Skin of body (tissue), 2 donors: Measurements from ENCODE around the gene PAPLN. TPM values are rescaled to one million over a fixed set of nuclear protein-coding genes. Genes with fewer than 3 reads are reported as not detected.
A peak's percentile ranks its signal among the peaks of the same experiment; 100 is the strongest.
"Not testable (repeated sequence)": the region's sequence is repeated elsewhere in the genome, so short reads cannot be mapped to it uniquely, and the experiment has no call there.

ENCODE experiments used
- DNase-seq: peaks from one replicate; lab custom pipeline; 2025; lab: John Stamatoyannopoulos, UW
- total RNA-seq: library from RNA; depleted of rRNA; stranded (reverse); fragments of >200 nt; gene quantifications from one replicate; pipeline ENCODE4 v1.2.3, GENCODE V29; 2014

The PAPLN gene, protein sequence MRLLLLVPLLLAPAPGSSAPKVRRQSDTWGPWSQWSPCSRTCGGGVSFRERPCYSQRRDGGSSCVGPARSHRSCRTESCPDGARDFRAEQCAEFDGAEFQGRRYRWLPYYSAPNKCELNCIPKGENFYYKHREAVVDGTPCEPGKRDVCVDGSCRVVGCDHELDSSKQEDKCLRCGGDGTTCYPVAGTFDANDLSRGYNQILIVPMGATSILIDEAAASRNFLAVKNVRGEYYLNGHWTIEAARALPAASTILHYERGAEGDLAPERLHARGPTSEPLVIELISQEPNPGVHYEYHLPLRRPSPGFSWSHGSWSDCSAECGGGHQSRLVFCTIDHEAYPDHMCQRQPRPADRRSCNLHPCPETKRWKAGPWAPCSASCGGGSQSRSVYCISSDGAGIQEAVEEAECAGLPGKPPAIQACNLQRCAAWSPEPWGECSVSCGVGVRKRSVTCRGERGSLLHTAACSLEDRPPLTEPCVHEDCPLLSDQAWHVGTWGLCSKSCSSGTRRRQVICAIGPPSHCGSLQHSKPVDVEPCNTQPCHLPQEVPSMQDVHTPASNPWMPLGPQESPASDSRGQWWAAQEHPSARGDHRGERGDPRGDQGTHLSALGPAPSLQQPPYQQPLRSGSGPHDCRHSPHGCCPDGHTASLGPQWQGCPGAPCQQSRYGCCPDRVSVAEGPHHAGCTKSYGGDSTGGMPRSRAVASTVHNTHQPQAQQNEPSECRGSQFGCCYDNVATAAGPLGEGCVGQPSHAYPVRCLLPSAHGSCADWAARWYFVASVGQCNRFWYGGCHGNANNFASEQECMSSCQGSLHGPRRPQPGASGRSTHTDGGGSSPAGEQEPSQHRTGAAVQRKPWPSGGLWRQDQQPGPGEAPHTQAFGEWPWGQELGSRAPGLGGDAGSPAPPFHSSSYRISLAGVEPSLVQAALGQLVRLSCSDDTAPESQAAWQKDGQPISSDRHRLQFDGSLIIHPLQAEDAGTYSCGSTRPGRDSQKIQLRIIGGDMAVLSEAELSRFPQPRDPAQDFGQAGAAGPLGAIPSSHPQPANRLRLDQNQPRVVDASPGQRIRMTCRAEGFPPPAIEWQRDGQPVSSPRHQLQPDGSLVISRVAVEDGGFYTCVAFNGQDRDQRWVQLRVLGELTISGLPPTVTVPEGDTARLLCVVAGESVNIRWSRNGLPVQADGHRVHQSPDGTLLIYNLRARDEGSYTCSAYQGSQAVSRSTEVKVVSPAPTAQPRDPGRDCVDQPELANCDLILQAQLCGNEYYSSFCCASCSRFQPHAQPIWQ
- 10.9 TPM for total RNA-seq

- DNase-seq = no peak
Measured at GRCh38 chr14:73237219-73237785, at the start of gene PAPLN. Gene PAPLN (plus strand): TSS chr14:73237506. CDS start chr14:73239779, 2,273 bp downstream.

DNA sequence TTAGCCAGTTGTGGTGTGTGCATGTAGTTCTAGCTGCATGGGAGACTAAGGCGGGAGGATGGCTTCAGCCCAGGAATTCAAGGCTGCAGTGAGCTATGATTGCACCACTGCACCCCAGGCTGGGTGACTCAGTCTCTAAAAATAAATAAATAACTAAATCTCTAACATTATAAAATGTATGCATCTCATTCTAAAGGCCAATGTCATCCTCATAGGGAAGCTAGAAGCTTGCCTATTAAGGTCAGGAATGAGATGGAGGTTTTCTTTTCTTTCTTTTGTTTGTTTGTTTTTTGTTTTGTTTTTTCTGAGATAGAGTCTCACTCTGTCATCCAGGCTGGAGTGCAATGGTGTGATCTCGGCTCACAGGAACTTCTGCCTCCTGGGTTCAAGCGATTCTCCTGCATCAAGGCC is 48.8 kb upstream of the PAPLN start:
- no peak for DNase-seq

DNA sequence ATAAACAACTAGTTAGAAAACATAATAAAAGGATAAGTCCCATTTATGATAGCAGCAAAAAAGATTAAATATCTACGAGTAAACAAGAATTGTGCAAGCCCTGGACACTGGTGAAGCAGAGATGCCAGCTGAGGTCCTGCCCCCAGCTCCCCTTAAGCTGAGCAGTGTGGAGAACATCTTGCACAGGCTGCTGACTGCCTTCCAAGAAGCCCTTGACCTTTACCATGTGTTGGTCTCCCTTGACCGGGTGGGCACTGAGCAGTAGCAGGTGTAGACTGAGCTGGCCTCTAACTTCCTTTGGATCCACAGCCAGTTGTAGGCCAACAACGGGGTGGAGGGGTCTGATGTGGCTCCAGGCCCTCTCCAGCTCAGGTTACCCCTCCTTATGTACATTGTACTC is 47.7 kb upstream of the PAPLN start:
- no peak for DNase-seq

DNA sequence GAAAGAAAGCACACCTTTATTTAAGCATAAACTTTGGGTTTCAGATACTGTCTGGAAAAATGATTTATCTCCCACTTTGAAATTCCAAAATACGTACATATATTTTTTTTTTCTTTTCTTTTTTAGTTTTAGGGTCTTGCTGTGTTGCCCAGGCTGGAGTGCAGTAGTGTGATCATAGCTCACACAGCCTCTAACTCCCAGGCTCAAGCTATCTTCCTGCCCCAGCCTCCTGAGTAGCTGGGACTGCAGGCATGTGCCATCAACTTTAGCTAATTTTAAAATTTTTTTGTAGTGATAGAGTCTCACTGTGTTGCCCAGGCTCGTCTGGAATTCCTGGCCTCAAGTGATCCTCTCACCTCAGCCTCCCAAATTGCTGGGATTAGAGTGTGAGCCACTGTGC is 45.9 kb upstream of the PAPLN start:
- DNase-seq = no peak

- DNase-seq = not testable (repeated sequence)
Measured at GRCh38 chr14:73194306-73194705, 43.0 kb upstream of the PAPLN start.

DNA sequence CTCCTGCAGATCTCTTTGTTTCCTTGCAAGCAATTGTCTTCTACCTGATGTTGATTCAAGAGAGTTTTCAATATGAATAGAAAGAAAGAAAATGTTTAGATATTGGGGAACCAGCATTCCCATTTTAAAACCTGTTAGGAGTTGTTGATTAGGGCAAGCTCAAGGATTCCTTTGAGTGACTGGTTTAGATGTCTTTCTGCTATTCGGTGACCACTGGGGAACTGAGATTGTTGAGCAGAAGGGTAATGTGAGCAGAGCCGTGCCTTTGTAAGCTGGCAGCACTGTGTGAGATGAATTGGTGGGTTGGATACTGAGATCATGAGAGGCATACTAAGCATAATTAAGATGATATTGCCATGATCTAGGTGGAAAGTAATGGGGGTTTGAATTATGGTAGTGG is 39.1 kb upstream of the PAPLN start:
- no peak for DNase-seq

DNA sequence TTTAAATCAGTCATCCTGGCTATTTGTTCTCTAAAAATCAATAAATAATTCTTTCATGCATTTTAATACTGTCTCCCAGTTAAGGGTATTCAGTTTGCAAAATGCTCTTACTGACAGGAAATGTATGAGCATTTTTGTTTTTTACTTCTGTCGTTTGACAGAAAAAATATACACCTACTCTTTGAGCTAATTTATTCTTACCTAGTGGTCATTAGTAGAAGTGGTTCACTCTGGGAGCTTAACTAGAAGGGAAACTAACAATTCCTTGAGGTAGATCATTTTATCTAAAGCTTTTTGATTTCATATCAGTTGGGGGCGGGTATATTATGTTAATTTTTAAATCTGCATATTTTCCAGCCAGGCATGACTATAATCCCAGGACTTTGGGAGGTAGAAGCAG is 33.8 kb upstream of the PAPLN start:
- no peak for DNase-seq

- no peak for DNase-seq
Measured at GRCh38 chr14:73207615-73208014, 29.7 kb upstream of the PAPLN start.

DNA sequence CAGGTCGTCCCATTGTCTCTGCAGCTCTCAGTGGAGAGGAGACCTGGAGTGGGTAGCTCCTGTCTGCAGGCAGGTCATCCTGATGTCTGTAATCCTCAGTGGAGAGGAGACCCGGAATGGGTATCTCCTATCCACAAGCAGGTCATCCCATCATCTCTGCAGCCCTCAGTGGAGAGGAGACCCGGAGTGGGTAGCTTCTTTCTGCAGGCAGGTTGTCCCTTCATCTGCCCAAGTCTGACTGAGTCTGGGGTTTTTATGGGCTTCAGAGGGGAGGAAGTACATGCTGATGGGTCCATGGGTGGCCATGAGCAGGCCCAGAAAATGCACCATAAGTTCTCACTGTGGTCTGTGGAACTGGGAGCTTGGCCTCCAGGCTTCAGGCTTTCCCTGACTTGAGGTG is 28.9 kb upstream of the PAPLN start:
- no peak for DNase-seq

DNA sequence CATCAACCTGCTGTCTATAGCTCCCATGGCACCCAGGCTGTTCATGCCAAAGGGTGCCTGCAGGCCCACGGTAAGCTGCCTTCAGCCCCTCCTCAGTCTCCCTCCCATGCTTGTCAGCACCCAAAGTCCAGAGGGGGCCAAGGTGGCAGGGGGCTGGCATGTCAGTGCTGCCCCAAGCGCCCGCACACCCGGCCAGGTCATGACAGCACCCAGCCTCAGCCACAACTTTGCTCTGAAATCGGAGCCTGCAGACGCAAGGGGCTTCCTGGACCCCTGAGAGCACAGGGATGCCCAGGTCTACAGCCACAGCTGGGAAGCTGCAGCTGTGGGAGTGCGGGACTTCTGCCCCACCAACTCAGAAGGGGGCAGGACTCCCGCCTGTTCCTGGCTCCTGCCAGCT is 28.5 kb upstream of the PAPLN start:
- DNase-seq = no peak

GRCh38 chr14:73209953-73210352 is 27.4 kb upstream of the PAPLN start:
- no peak for DNase-seq

- no peak for DNase-seq
Measured at GRCh38 chr14:73211251-73212040, 25.9 kb upstream of the PAPLN start.

DNA sequence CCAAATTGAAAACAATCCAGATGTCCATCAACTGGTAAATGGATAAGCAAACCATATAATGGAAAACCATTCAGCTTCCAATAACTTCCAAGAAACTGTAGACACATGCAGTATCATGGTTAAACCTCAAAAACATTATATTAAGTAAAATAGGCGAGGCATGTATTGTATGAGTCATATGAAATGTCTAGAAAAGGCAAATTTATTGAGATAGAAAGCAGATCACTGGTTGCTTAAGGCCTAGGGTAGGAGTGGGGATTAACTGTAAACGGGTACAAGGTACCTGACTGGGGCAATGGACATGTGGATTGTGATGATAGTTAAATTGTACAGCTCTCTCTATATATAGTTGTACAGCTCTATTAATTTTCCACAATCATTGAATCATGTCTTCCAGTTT is 21.3 kb upstream of the PAPLN start:
- no peak for DNase-seq

- DNase-seq = no peak
Measured at GRCh38 chr14:73217411-73217810, 19.9 kb upstream of the PAPLN start.

- DNase-seq = no peak
Measured at GRCh38 chr14:73220061-73220460, 17.2 kb upstream of the PAPLN start.

GRCh38 chr14:73220634-73221033 is 16.7 kb upstream of the PAPLN start:
- no peak for DNase-seq

DNA sequence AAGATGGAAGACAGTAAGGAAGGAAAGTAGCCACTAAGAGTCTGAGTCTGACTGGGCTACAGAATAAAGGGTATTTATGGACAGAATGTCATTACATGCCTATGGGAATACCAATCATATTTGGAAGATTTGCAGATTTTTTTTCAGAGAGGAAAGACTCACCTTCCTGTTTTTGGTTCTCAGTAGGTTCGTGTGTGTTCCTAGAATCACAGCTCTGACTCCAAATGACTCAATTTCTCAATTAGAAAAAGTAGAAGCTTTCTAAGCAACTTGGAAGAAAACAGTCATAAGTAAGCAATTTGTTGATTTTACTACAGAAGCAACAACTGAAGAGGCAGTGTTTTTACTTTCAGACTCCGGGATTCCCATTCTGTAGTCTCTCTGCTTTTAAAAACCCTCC is 15.4 kb upstream of the PAPLN start:
- no peak for DNase-seq

- DNase-seq = peak; percentile 25
Measured at GRCh38 chr14:73223049-73223448, 14.3 kb upstream of the PAPLN start.

DNA sequence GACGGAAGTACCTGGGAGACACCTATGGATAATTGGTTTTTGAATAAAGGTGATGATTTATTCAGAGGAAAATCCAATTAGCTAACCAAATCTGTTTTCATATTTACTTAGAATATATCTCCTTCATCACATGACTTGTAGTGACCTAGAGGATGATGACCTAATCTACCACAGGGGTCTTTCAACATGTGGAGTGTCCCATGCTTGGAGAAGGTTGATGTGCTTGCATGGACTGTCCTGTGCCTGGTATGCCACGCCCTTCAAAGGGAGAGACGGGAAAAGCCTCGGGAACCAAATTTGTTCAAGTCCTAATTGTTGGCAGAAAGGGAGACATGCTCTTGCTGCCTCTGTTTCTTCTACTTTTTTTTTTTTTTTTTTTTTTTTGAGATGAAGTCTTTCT is 11.8 kb upstream of the PAPLN start:
- DNase-seq = no peak
